Right renal pelvis (tissue), 4 donors: ENCODE results near the gene SYT1. TPM values are rescaled to one million over a fixed set of nuclear protein-coding genes. Genes with fewer than 3 reads are reported as not detected.
"Not testable (repeated sequence)": the region's sequence is repeated elsewhere in the genome, so short reads cannot be mapped to it uniquely, and the experiment has no call there.

ENCODE experiments used
- DNase-seq, 4 donors: peaks; one replicate each; pipeline ENCODE4 v3.0.0-alpha.2; 2013; ENCODE audit warnings: low read depth in 4 of 4, low spot score in 3 of 4, missing footprints in 1 of 4
- polyA plus RNA-seq, 4 donors: library from polyadenylated mRNA; unstranded; fragments of 120-200 nt; gene quantifications; one replicate each; pipeline ENCODE4 v1.2.1, GENCODE V29; 2013; ENCODE audit not compliant: insufficient read length in 4 of 4

SYT1 gene
- 10 to 100 TPM; 17.0 to 25.3 (median 24.8) TPM for polyA plus RNA-seq

DNA sequence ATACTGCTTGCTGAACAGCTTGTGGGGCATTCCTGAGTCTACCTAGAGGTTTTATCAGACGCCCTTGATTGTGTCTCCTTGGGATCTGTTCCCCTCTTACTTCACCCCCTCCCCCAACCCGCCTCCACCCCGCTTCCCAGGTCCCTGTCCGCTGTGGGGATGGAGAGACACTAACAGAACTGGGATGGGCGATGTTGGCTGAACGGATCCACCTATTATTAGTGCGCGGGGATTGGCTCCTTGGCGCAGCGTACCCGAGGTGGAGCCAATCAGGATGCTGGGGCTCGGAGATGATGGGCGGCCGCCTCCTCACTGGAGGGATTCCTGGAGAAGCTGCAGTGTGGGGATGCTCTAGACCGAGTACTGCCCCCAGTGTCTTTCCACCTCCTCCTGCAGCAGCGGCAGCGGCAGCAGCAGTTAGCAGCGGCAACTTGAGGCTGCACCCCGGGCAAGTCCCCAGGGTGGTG, at the start of gene SYT1:
Gene SYT1, plus strand, starts transcription at position 372 of the 467 bp plus-strand sequence.
- peak; percentile 51 to 73 (median 60) for DNase-seq

DNA sequence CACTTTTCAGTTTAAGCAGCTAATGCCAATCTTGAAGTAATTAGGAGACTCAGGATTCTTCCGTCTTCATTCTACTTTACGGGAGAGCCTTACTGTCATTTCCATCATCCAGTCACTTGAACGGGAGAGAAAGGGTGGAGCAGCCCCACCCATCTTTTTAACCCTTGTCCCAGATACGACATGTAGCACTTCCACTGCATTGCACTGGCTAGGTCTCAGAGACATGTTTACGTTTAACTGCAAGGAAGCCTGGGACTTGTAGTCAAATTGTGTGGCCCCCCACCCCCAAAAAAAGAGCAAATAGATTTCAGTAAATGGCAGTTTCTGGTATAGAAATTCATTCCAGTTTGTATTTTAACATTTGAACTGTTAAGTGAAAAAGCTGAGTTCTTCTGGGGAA, 46.1 kb upstream of the SYT1 start:
- no peak for DNase-seq

DNA sequence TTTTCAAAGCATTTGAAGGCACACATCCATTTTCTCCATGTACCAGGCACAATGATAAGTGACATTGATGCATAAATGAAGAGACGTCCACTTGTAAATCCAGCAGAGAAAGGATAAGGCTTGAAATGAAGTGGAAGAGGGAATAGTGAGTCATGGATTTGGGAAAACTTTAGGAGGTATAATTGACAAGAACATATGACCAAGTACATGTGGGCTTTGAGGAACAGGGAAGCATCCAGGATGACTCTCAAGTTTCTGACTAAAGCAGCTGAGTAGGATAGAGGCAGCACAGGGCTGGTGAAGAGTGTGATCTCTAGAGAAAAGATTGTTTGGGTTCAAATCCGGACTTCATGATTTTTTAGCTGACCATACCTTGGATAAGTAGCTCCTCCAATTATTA, 43.6 kb upstream of the SYT1 start:
- no peak for DNase-seq

DNA sequence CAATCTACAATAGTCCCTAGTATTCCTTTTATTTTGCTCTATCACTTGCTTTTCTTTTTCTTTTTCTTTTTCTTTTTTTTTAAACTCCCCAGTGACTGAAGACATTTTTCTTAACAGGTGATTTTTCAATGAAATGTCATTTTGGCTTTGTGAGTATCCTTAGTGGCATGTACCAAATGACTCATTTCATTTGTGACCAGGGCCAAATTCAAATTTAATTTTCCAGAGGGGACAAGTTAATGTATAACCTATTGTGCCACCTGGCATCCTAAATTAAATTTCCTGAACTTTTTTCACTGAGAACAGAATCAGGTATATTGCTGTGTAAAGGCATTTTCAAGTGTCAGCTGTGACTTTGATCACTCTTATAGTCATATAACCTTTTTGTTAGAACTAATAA, 39.7 kb upstream of the SYT1 start:
- no peak for DNase-seq

DNA sequence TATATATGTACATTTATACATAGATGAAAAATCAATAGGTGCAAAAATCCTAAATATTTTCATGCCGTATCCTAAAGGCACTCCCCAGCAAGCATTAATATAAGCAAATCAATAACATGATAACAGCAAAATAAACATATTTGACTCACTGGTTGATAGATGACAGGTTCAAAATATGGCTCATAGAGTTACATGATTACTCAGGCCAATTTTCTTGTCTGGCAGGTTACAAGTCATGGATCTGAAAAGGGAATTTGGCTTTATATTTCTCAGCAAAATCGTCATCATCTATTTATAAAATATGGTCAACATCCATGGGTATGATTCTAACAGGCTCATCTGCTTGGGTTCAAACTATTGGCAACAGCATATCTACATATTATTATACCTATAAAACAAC, 34.9 kb upstream of the SYT1 start:
- DNase-seq, result no peak

DNA sequence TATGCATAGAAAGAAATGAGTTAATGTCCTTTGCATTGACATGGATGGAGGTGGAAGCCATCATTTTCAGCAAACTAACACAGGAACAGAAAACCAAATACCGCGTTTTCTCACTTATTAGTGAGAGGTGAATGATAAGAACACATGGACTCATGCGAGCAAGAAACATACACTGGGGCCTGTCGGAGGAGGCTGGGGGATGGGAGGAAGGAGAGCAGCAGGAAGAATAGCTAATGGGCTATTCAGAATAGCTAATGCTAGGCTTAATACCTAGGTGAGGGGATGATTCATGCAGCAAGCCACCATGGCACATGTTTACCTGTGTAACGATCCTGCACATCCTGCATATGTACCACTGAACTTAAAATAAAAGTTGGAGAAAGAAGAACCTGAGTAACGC, 29.1 kb upstream of the SYT1 start:
- no peak for DNase-seq

DNA sequence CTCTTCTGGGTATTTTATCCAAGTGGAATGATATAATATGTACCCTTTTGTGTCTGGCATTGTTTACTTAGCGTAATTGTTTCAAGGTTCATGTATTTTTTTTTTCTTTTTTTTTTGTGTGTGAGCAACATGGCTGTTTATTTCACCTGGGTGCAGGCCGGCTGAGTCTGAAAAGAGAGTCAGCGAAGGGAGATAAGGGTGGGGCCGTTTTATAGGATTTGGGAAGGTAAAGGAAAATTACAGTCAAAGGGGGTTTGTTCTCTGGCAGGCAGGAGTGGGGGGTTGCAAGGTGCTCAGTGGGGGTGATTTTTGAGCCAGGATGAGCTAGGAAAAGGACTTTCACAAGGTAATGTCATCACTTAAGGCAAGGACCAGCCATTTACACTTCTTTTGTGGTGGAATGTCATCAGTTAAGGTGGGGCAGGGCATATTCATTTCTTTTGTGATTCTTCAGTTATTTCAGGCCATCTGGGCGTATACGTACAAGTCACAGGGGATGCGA, 24.0 kb upstream of the SYT1 start:
- DNase-seq, result not testable (repeated sequence)

DNA sequence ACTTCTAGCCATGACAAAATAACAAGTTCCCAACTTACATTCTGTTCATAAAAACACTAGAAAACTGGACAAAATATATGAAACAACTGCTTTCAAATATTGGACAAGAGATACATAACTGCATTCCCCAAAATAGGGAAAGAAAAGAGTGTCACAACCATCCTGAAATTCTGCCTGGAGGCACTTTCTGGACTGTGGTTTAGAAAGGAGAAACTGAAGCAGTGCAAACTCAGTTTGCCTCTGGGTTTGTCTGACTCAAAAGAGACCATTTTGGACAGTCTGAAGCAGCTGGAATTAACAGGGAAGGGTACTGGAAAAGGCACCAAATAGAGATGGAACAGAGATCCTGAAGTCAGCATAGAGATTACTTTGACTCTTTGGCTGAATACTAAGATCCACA, 11.3 kb upstream of the SYT1 start:
- DNase-seq, result no peak

DNA sequence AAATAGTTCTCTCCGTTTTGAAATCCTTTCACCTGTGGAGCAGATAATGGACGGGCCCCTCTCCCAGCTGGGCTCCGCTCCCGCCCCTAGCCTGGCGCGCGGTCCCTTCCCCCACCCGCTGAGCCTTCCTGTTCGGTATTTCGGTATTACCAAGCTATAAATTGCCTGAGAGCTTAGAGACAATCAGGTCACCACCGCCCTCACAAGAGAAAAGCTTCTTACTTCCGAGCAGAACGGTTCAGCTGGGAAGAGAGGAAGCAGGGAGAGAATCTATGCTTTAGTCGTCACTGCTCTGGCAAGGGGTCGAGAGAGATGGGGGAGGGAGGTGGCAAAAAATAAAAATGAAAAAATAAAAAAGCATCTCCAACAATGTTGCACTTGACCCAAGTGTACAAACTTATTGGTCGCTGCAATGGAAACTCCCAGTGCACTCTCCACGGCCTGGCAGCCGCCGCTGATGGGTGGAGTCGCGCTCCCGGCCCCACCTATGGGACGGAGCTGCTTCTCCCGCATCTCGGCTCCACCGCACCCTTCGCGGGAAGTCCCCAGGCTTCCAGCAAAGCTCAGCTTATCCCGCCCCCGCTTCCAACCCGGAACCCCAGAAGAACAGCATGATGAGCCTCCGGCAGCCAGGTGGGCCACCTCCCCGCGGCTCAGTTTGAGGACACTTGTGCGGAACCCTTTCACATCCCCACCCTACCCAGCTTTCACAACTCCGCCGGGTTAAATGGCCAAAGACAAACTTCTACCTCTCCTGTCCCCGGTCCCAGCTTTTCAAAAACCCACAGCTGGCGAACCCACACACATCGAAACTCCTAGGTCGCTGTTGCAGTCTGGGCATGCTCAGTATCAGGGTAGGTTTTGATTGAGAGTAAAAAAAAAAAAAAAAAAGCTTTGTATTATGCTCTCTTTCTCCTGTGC, 832 bp upstream of the SYT1 start:
- peak; percentile 18 to 45 (median 20) for DNase-seq

DNA sequence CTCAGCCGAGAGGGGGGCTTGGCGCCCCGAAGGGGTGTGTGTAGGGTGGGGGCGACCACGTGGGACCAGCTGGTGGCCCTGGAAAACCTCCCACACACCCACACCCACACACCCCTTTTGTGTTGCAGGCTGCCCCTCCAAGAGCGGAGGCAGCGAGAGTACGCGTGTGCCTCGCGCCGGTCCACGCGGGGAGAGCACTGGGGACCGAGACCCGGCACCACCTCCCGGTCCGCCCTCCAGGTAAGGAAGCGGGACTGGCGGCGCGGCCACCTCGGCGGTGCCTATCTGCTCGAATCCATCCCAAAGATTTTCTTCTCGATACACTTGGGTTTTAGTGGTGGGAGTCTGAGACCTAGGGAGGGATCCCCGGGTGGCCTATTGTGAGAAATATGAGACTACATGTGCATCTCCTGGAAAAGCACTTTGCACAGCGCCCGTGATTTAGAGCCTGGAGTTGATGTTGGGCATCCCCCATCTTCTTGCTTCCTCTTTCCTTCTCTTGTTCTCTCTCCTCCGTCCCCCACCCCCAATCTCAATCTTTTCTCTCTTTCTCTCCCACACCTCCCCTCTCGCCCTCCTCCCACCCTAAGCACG, 393 bp downstream of the SYT1 start:
- DNase-seq, result peak; percentile 14 to 42 (median 26)

DNA sequence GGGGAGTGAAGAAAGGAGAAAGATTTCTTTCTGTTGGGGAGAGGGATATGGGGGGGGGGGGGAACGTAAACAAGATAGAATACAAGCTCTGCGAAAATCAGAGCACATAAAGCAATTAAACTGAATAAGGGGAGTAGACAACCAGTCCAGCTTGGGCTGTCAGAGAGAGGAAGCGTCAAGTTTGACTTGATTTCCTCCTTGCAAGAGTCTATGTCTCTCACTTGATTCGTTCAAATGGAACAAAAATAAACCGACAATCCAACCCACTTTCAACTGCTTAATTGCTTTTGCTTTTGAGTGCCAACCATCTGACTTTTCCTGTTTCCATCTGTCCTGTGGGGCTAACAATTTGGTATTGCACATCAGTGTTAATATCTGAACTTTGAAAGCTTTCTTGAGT, 942 bp downstream of the SYT1 start:
- DNase-seq, result no peak

DNA sequence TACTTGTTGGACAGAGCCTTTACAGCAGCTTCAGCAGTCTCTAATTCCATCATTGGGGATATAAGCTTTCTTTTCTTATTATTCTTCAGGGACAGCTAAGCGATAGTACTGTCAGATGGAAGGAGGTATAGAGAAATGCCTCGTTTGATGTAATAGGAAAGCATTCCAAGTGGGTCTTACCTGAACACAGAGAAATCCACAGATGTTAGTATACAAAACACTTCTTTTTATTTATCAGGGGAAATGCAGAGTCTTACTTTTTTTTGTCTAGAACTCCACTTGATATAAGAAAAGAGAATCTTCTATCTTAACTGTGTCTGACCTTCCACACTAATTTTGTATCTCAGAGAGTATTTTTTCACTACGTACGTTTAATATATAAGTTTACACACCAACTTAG, 1.9 kb downstream of the SYT1 start:
- no peak for DNase-seq

DNA sequence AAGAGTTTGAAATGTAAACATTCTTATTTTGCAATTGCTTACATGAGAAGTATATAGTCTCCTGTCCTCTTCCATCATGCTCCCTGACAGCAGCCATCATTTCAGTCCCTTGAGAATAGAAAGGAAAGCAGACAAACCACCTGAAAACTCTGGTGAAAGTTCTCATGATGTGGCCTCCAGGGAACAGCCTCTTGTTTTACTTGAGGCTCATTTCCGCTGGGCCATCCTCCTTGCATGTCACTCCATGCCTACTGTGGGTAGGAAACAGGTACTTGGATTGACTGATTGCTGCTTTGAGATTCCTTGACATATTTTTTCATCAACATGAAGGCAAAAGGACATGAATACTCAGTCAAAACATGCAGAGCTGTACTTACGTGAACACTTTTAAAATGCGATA, 6.0 kb downstream of the SYT1 start:
- DNase-seq, result no peak

DNA sequence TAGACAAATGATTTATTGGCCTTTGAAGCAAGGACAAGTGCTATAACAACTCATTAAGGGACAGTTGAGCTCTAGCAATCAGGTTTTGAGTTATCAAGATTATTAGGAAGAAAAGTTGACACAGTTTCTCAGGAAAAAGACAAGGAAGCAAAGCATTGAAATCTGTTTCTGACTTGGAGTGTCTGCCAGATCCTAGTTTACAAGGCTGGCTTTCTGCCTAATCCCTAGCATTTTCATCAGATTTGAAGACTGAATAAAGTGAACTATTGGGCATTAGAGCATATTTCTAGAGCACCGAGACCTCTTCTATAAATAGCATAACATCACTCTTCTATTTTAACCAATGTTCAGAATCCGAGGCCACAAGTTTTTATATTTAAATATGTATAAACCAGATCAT, 7.0 kb downstream of the SYT1 start:
- no peak for DNase-seq

DNA sequence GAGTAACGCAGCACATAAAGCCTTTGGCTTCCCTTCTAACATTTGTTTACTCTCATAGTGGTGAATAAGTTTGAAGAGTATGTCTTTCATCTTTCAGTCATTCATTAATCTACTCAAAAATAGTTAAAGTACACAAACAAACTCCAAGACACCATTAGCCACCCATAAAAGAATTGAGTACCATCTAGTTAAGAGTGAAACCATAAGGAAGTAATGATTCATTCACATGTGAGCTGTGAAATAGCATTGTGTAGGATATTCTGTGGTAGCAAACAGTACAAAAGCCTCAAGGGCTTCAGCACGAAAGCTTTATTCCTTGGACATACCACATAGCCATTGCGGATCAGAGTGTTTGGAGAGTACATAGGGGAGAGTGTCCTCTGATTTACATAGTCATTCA, 13.9 kb downstream of the SYT1 start:
- DNase-seq, result no peak

DNA sequence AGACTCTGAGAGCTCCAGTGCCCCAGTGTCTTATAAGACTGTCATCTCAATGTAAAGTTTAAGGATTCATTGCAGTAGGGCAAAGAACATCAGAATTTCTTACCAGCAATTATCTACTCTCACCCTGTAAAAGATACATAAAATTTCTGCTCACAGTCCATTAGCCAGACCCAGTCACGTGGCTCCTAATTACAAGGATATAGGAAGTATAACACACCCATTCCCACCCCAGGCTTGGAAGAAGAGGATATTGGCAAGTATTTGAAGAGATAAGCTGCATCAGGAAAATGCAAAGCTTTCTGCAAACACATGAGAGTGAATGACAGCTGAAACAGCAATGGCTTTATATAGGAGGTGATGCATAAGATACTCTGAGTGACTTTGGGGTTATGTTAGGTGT, 14.3 kb downstream of the SYT1 start:
- no peak for DNase-seq

DNA sequence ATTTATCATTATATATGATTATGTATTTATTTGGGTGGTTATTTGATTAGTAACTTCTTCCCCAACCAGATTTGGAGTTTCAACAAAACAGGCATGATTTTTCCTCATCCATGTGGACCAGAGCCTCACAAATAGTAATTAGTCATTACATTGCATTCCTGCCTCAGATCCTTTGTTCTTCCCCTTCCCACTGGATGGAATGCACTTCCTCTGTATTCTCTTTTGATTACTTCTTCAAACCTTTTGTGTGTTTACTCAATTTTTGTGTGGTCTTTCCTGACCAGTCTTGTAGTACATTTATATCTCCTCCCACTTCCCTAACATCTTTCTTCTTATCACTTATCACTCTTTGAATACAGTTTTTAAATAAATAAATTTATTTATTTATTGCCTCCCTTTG, 15.5 kb downstream of the SYT1 start:
- DNase-seq, result no peak

DNA sequence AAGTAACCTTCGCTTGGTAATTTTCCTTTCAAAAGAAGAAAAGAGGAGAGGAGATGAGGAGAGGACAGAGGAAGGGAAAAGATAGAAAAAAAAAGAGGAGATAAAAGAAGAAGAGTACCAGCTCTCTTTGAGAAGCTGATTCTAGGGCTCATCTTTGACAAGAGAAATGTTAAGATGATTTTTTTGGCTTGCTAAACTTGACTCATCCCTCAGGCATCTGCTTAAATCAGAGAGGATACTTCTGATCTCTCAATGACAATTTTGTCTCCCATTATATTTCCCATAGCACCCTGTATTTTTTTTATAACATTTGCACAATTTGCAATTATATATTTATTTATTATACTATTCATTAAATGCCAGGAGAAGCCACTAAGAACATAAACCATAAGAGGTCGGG, 17.1 kb downstream of the SYT1 start:
- no peak for DNase-seq

DNA sequence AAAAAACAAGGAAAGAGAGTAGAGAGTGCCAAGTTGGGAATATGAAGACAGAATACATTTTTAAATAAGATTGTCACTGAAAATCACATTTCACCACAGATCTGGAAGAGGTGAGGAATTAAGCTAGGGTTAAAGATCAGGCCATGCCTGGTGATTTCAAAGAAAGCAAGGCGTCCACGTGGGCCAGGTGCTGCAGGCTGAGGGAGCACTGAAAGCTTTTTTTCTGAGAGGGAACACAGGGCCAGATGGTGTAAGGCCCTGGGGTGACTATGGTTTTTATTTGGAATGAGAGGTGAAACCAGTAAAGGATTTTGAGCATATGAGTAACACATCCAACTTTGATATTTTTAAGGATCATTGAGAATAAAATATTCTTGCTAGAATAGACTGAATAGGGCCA, 20.9 kb downstream of the SYT1 start:
- DNase-seq, result no peak

DNA sequence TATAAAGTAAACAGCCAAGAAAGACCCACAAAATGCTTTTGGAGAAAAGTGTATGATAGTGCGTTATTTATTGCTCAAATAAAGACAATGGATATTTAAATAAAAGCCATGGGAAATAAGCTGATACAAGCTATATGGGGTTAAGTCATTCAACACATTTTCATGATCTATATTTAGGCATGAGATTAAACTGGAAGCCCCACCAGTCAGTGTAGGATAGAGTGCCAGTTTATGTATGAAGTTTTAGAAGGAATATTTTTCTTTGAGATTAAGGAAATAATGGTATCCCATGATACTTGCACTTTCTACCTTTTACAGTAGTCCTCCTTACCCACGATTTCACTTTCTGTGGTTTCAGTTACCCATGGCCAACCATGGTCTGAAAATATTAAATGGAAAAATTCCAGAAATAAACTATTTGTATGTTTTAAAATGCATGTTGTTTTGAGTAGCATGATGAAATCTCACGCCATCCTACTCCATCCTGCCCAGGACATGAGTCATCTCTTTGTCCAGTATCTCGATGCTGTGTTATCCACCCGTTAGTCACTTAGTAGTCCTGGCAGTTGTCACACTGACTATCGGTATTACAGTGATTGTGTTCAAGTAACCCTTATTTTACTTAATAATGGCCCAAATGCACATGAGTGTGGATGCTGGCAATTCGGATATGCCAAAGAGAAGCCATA, 22.3 kb downstream of the SYT1 start:
- no peak for DNase-seq

DNA sequence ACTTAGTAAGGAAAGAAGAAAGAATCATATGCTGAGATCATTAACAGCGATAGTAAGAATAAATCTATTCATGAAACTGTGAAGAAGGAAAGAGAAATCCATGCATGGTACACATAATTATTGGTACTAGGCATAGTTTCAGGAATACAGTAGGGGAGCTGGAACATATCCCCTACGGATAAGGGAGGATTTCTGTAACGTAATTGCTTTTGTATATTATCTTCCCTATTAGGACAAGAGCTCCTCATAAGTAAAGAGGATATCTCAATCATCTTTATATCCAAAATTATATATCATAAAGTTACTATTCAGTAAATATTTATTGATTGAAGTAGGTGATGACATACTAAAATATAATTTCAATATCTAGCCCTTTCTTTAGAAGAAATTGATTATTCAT, 22.9 kb downstream of the SYT1 start:
- no peak for DNase-seq
